Measurements from ENCODE around the gene CFAP410.

The CFAP410 gene

GRCh38 chr21:44323591-44323990 is 15.6 kb downstream of the CFAP410 start:
- no peak for DNase-seq
- no peak overlapping the region for H3K14ac ChIP-seq (ENCODE audit: low read length)

GRCh38 chr21:44322621-44323325 is 16.4 kb downstream of the CFAP410 start:
- Histone ChIP-seq H2BK120ac (ENCODE audit: insufficient read depth, low read length, poor library complexity) (no peak overlapping the region), H3K9me3 (ENCODE audit: insufficient read depth, low read depth, low read length) (peaks cover 9% of the 10 kb centered on the region), H2AK5ac (ENCODE audit: low read length) (no peak overlapping the region), H3K4ac (ENCODE audit: low read depth, low read length) (no peak overlapping the region), H3K36me3 (ENCODE audit: control insufficient read depth in 1 of 2, insufficient read depth in 2 of 2, low read length in 2 of 2) (peaks cover 83 to 90% of the 10 kb centered on the region in 2 experiments), H2BK5ac (ENCODE audit: low read depth, low read length, poor library complexity) (no peak overlapping the region), H3K4me1 (ENCODE audit: control insufficient read depth in 1 of 2, insufficient read depth in 2 of 2, low read length in 2 of 2) (no peaks in the 10 kb centered on the region), H3K79me2 (ENCODE audit: control insufficient read depth, insufficient read depth, low read length, poor library complexity) (no peaks in the 10 kb centered on the region), H4K8ac (ENCODE audit: low read depth, low read length) (no peak overlapping the region), H4K12ac (ENCODE audit: low read depth, low read length) (no peak overlapping the region), H3K23ac (ENCODE audit: low read length) (no peak overlapping the region), H3K27ac (ENCODE audit: low read depth, low read length) (no peak overlapping the region), H3K4me2 (ENCODE audit: low read length) (no peak overlapping the region), H3K27me3 (ENCODE audit: insufficient read depth, low read length) (no peaks in the 10 kb centered on the region), H2BK12ac (ENCODE audit: low read length) (no peak overlapping the region), H3K9ac (ENCODE audit: low read length) (no peak overlapping the region), H3K14ac (ENCODE audit: low read length) (no peak overlapping the region), H3K18ac (ENCODE audit: low read length) (no peak overlapping the region), H3K4me3 (ENCODE audit: low read depth, low read length) (no peak overlapping the region), H3K79me1 (ENCODE audit: low read length) (no peaks in the 10 kb centered on the region), H4K91ac (ENCODE audit: low read depth, low read length) (no peak overlapping the region), H2AFZ (ENCODE audit: insufficient read depth, low read length, poor library complexity) (no peak overlapping the region)
- no CpG with 5 or more reads among the region's 38 CpGs for WGBS (ENCODE audit: extremely low coverage, insufficient coverage, insufficient read length)
- DNase-seq: no peak

More at GRCh38 chr21:44323591-44323990, 15.6 kb downstream of the CFAP410 start:
- Histone ChIP-seq H3K4me2 (ENCODE audit: low read length) (no peak overlapping the region), H3K9ac (ENCODE audit: low read length) (no peak overlapping the region), H4K12ac (ENCODE audit: low read depth, low read length) (no peak overlapping the region), H3K36me3 (ENCODE audit: control insufficient read depth in 1 of 2, insufficient read depth in 2 of 2, low read length in 2 of 2) (peaks cover 77 to 82% of the 10 kb centered on the region in 2 experiments), H2BK5ac (ENCODE audit: low read depth, low read length, poor library complexity) (no peak overlapping the region), H3K27ac (ENCODE audit: low read depth, low read length) (no peak overlapping the region), H3K4ac (ENCODE audit: low read depth, low read length) (no peak overlapping the region), H3K23ac (ENCODE audit: low read length) (no peak overlapping the region), H4K91ac (ENCODE audit: low read depth, low read length) (no peak overlapping the region), H2BK12ac (ENCODE audit: low read length) (no peak overlapping the region), H3K9me3 (ENCODE audit: insufficient read depth, low read depth, low read length) (peaks cover 7% of the 10 kb centered on the region), H2AK5ac (ENCODE audit: low read length) (no peak overlapping the region), H4K8ac (ENCODE audit: low read depth, low read length) (no peak overlapping the region), H3K4me1 (ENCODE audit: control insufficient read depth in 1 of 2, insufficient read depth in 2 of 2, low read length in 2 of 2) (no peaks in the 10 kb centered on the region), H3K79me2 (ENCODE audit: control insufficient read depth, insufficient read depth, low read length, poor library complexity) (no peaks in the 10 kb centered on the region), H3K79me1 (ENCODE audit: low read length) (no peaks in the 10 kb centered on the region), H2AFZ (ENCODE audit: insufficient read depth, low read length, poor library complexity) (no peak overlapping the region), H2BK120ac (ENCODE audit: insufficient read depth, low read length, poor library complexity) (no peak overlapping the region), H3K27me3 (ENCODE audit: insufficient read depth, low read length) (no peaks in the 10 kb centered on the region), H3K4me3 (ENCODE audit: low read depth, low read length) (no peak overlapping the region), H3K18ac (ENCODE audit: low read length) (no peak overlapping the region)
- WGBS (ENCODE audit: extremely low coverage, insufficient coverage, insufficient read length): no CpG with 5 or more reads among the region's 20 CpGs

GRCh38 chr21:44321846-44322450 is 17.2 kb downstream of the CFAP410 start:
- Histone ChIP-seq H3K18ac (ENCODE audit: low read length) (no peak overlapping the region), H2BK120ac (ENCODE audit: insufficient read depth, low read length, poor library complexity) (no peak overlapping the region), H4K12ac (ENCODE audit: low read depth, low read length) (no peak overlapping the region), H3K4me2 (ENCODE audit: low read length) (no peak overlapping the region), H3K4ac (ENCODE audit: low read depth, low read length) (no peak overlapping the region), H2AFZ (ENCODE audit: insufficient read depth, low read length, poor library complexity) (no peak overlapping the region), H2AK5ac (ENCODE audit: low read length) (no peak overlapping the region), H3K27ac (ENCODE audit: low read depth, low read length) (no peak overlapping the region), H3K9ac (ENCODE audit: low read length) (no peak overlapping the region), H3K79me1 (ENCODE audit: low read length) (no peaks in the 10 kb centered on the region), H4K91ac (ENCODE audit: low read depth, low read length) (no peak overlapping the region), H3K4me3 (ENCODE audit: low read depth, low read length) (no peak overlapping the region), H3K27me3 (ENCODE audit: insufficient read depth, low read length) (no peaks in the 10 kb centered on the region), H4K8ac (ENCODE audit: low read depth, low read length) (no peak overlapping the region), H2BK12ac (ENCODE audit: low read length) (no peak overlapping the region), H3K4me1 (ENCODE audit: control insufficient read depth in 1 of 2, insufficient read depth in 2 of 2, low read length in 2 of 2) (no peaks in the 10 kb centered on the region), H3K79me2 (ENCODE audit: control insufficient read depth, insufficient read depth, low read length, poor library complexity) (no peaks in the 10 kb centered on the region), H2BK5ac (ENCODE audit: low read depth, low read length, poor library complexity) (no peak overlapping the region), H3K36me3 (ENCODE audit: control insufficient read depth in 1 of 2, insufficient read depth in 2 of 2, low read length in 2 of 2) (peaks cover 81 to 89% of the 10 kb centered on the region in 2 experiments), H3K9me3 (ENCODE audit: insufficient read depth, low read depth, low read length) (peaks cover 9% of the 10 kb centered on the region), H3K23ac (ENCODE audit: low read length) (no peak overlapping the region), H3K14ac (ENCODE audit: low read length) (no peak overlapping the region)
- WGBS (ENCODE audit: extremely low coverage, insufficient coverage, insufficient read length): no CpG with 5 or more reads among the region's 23 CpGs
- DNase-seq: no peak

- Histone ChIP-seq H3K23ac (ENCODE audit: low read length) (no peak overlapping the region), H3K36me3 (ENCODE audit: control insufficient read depth in 1 of 2, insufficient read depth in 2 of 2, low read length in 2 of 2) (peaks cover 81 to 90% of the 10 kb centered on the region in 2 experiments), H3K4me1 (ENCODE audit: control insufficient read depth in 1 of 2, insufficient read depth in 2 of 2, low read length in 2 of 2) (no peaks in the 10 kb centered on the region), H2BK5ac (ENCODE audit: low read depth, low read length, poor library complexity) (no peak overlapping the region), H3K27me3 (ENCODE audit: insufficient read depth, low read length) (no peaks in the 10 kb centered on the region), H3K79me2 (ENCODE audit: control insufficient read depth, insufficient read depth, low read length, poor library complexity) (no peaks in the 10 kb centered on the region), H3K4me2 (ENCODE audit: low read length) (no peak overlapping the region), H4K8ac (ENCODE audit: low read depth, low read length) (no peak overlapping the region), H3K27ac (ENCODE audit: low read depth, low read length) (no peak overlapping the region), H3K79me1 (ENCODE audit: low read length) (no peaks in the 10 kb centered on the region), H3K4me3 (ENCODE audit: low read depth, low read length) (peak overlapping the region; percentile 52), H2BK12ac (ENCODE audit: low read length) (no peak overlapping the region), H3K9ac (ENCODE audit: low read length) (no peak overlapping the region), H2BK120ac (ENCODE audit: insufficient read depth, low read length, poor library complexity) (no peak overlapping the region), H3K4ac (ENCODE audit: low read depth, low read length) (no peak overlapping the region), H4K12ac (ENCODE audit: low read depth, low read length) (no peak overlapping the region), H4K91ac (ENCODE audit: low read depth, low read length) (no peak overlapping the region), H2AFZ (ENCODE audit: insufficient read depth, low read length, poor library complexity) (no peak overlapping the region), H3K9me3 (ENCODE audit: insufficient read depth, low read depth, low read length) (peaks cover 14% of the 10 kb centered on the region), H2AK5ac (ENCODE audit: low read length) (no peak overlapping the region), H3K14ac (ENCODE audit: low read length) (no peak overlapping the region), H3K18ac (ENCODE audit: low read length) (no peak overlapping the region)
- no CpG with 5 or more reads among the region's 13 CpGs for WGBS (ENCODE audit: extremely low coverage, insufficient coverage, insufficient read length)
- no peak for DNase-seq
Measured at GRCh38 chr21:44320847-44321246, 18.3 kb downstream of the CFAP410 start.

Data from trophoblast cell (in vitro differentiated cells and primary cell).